ENCODE results near the gene FHIP1A.

The FHIP1A gene

GRCh38 chr4:151418856-151419255 is 9.9 kb downstream of the FHIP1A start:
- no peak for DNase-seq

DNA sequence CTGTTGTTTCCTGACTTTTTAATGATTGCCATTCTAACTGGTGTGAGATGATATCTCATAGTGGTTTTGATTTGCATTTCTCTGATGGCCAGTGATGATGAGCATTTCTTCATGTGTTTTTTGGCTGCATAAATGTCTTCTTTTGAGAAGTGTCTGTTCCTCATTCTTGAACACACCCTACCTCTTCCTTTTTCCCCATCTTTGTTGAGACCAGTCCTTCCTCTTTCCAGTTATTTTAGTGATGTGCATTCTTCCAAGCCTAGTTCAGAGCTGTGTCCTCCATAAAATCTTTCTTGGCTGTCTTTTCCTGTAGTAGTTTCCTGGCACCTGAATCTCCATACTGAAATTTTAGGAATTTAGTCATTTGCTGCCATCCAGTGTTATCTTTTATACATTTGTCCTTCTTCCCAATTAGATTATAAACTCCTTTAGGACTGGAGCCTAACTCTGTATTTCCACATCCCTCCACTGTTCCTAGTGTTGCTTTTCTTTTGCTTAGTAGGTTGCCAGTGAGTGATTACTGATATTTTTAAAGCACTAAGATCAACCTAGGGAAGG is 11.4 kb downstream of the FHIP1A start:
- no peak for DNase-seq

DNA sequence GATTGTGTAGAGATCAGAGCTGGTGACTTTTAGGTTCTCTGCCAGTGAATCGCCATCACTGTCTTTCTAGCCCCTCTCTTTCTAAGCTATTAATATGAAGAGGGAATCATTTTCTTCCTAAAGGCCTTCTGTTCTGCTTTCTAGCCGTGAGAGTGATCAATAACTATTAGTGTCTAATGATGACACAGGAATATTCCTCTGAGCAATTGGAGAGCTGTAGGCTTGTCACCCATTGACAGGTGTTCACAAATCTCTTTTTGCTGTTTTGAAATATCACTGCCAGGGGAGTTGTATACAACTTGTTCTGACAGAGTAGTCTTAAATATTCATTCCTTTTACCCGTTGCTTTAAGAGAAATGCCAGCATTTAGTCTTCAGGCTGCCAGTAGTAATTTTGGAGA is 13.9 kb downstream of the FHIP1A start:
- DNase-seq = no peak

DNA sequence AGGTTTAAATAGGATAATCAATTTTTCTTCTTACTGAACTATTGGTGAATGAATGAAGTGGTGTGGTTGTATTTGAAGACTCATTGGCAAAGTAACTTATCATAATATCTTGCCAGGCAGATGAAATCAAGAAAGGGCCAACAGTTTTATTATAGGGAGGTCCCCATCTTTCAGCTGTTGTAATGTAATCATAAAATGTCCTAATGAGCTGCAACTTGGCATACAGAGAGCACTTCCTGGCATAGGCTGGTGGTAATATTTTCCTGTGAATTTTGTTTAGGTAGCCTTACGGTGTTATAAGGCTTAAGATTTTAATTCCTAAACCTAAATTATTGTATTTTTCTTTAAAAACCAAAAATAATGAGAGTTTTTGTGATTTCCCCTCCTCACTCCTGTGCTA is 17.5 kb downstream of the FHIP1A start:
- no peak for DNase-seq

GRCh38 chr4:151427266-151427665 is 18.3 kb downstream of the FHIP1A start:
- DNase-seq = no peak

GRCh38 chr4:151428346-151428745 is 19.4 kb downstream of the FHIP1A start:
- no peak for DNase-seq

GRCh38 chr4:151429957-151430570 is 21.1 kb downstream of the FHIP1A start:
- DNase-seq = no peak

- DNase-seq = no peak
These were observed 21.9 kb downstream of the FHIP1A start for GRCh38 chr4:151430740-151431457.

- DNase-seq = no peak
These were observed 22.8 kb downstream of the FHIP1A start for GRCh38 chr4:151431728-151432127.

GRCh38 chr4:151432654-151433053 is 23.7 kb downstream of the FHIP1A start:
- no peak for DNase-seq

DNA sequence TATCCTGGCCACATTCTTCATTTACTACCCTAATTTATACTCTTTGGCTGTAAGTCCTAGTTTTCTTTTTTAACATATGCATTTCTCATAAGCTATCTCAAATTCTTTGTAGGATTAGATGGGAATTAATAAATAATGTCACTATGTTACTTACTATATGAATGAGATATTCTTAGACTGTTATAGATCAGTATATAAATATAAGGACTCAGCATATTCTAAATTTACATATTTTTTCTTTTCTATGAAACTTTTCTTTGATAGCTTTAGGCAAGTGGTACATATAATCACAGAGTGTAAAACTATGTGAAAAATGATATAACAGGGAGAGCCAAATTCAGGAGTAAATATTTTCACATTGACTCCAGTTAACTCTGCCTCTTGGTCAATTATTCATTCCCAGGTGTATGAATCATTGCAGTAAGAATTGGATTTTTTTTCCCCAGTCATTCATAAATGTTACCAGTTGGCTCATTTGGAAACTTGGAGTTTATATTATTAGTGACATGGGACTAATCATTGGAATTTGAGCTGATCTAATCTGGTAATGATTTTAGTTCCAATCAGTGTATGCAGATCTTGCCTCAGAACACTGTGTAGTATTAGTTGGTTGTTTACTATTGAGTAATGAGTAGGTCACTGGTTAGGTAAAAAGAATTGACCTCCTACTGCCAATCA is 25.3 kb downstream of the FHIP1A start:
- no peak for DNase-seq

- no peak for DNase-seq
These were observed 27.1 kb downstream of the FHIP1A start for GRCh38 chr4:151436093-151436518.

GRCh38 chr4:151437505-151437904 is 28.5 kb downstream of the FHIP1A start:
- no peak for DNase-seq

DNA sequence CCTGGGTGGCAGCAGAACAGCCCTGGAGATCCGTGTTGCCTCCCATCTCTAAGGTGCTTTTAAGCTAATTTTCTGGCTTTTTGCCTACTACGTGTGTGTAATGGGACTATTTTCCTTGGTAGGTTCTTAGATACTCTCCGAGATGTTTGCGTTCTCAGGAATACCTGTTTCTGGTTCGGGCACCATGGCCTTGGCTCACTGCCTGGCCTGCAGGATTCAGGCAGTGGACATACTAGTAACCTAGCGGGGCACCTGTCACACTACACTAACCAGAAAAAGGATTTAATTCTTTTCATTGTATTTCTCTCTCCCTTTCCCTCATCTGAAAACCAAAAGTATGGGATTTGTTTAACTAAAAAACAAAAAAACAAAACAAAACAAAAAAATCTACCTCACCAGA is 29.2 kb downstream of the FHIP1A start:
- DNase-seq = no peak

GRCh38 chr4:151439320-151439719 is 30.3 kb downstream of the FHIP1A start:
- DNase-seq = no peak

GRCh38 chr4:151442002-151442401 is 33.0 kb downstream of the FHIP1A start:
- no peak for DNase-seq

DNA sequence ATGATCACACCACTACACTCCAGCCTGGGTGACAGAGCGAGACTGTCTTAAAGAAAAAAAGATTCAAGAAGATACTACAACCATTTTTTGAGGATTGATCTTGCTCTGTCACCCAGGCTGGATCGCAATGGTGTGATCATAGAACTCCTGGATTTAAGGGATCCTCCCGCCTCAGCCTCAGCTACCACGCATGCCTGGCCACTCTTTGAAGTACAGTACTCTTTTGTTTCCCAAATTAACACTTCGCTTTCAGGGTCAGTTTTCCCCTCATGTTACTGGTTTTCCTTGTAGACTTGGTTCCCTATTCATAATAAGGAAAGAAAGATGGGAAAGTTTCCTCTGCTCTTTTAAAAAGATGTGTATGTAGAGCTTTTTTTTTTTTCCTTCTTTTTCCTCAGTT is 34.3 kb downstream of the FHIP1A start:
- DNase-seq = no peak

DNA sequence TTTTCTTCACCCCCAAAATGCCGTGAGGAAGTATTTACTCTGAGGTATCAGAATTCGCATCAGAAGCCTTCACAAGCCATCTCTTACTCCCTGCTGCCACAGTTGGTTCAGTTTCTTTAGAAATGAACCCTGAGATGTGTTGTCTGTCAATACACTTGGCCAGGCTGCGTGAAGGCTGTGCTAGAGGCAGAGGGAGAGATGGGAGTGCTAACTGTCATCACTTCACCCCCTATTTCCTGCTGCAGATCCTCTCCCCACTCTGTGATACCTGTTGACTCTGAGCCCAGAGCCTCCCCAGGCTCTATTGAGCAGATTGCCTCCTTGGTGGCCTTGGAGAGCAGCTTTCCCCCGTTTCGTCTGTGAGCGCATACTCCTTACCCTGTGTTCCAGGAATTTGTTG is 34.8 kb downstream of the FHIP1A start:
- DNase-seq = no peak

DNA sequence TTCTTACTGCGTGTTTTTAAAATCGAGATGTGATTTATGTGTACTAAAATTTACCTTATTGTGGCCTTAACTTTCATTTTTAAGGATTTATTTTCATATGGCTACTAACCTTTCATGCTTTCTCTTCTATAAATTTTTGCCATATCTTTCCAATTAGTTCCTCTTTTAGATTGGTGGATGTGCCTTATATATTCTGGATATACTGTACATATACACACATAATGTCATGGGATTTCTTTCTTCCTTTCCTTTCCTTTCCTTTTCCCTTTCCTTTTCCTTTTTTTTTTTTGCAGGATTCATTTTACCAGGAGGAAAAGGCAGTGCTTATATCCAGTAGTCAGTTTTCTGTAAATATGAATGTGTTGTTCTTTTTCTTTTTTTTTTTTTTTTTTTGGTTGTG is 37.2 kb downstream of the FHIP1A start:
- DNase-seq = no peak

DNA sequence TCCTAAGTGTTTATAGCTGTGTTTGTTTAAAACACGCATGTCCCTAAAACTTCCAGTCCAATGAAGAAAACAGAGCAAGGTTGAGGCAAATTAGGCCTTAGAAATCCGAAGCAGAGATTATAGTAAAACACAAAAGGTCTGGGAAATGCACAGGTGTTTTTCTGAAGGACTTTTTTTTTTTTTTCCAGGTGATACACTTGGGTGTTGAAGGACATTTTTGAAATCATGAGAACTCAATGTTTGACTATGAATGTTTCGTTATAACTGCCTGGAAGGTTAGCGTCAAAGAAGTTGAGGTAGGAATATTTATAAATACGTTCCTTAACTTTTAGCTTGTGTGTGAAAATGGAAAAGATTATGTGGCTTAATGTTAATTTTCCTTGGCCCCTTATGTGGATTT is 45.5 kb downstream of the FHIP1A start:
- DNase-seq = no peak

GRCh38 chr4:151455212-151455611 is 46.2 kb downstream of the FHIP1A start:
- DNase-seq = no peak

DNA sequence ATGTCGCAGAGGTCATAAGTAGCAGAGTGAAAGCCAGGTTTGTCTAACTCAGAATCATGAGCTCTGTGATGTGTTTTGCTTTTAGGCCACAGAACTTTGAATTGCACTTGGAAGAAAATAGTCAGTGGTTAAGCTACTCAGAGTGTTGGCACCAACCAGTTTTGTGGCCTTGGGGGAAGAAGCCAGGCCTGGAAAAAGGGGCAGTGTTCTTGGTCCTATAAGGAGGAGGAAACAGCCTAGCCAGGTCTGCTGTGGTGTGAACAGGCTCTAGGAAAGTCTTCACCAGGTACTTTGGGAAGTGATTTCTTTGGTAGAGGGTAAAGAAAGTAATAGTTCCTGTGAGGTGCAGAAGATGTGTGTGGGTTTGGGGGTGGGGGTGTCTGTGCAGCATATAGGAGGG is 49.2 kb downstream of the FHIP1A start:
- DNase-seq = no peak

Data from activated CD4-positive, CD25-positive, alpha-beta regulatory T cell treated with anti-CD3 and anti-CD28 coated beads, Interleukin-2, amount 50 U/mL, for 72 hours (primary cell).